ENCODE data around the gene RPS3. TPM values are rescaled to one million over a fixed set of nuclear protein-coding genes. Genes with fewer than 3 reads are reported as not detected.

Gene RPS3
- total RNA-seq, 2 experiments from 2014 or later = 4,753 to 4,828 TPM

GRCh38 chr11:75450236-75450635, 50.9 kb downstream of the RPS3 start:
- intact Hi-C loops (cut with DNase I, micrococcal nuclease) = no loop called here

GRCh38 chr11:75450826-75451821, 51.8 kb downstream of the RPS3 start:
- Histone ChIP-seq H3K4me1 (ENCODE audit: insufficient read depth, low read length) (no peaks in the 10 kb centered on the region), H3K36me3 (ENCODE audit: insufficient read depth, low read length) (peaks cover 9% of the 10 kb centered on the region), H3K4me3 (ENCODE audit: low read length) (no peak overlapping the region), H3K27ac (ENCODE audit: low read depth in 1 of 2, low read length in 2 of 2) (no peak overlapping the region), H3K27me3 (ENCODE audit: control insufficient read depth in 1 of 2, insufficient read depth in 2 of 2, low read length in 2 of 2) (no peaks in the 10 kb centered on the region), H3K9me3 (ENCODE audit: control insufficient read depth in 1 of 2, insufficient read depth in 1 of 2, low read length in 2 of 2) (peaks cover 0 to 7% of the 10 kb centered on the region in 2 experiments)
- ATAC-seq (ENCODE audit: poor library complexity) = peak; percentile 29
- peak; percentile 56 for TF ChIP-seq CTCF (IDR thresholded peaks at IDR 0.05)
- H3K4me1 Mint-ChIP-seq (ENCODE audit: low read depth) = no peaks in the 10 kb centered on the region
- H3K27ac Mint-ChIP-seq = no peak overlapping the region
- H3K36me3 Mint-ChIP-seq (ENCODE audit: low read depth) = peaks cover 13% of the 10 kb centered on the region
- CTCF ChIA-PET = interaction anchor here (0.6 to 1.2 kb wide), 2 partner anchors 81 to 124 kb away, joined by 4 to 5 read pairs; no protein-coding TSS in a partner anchor
- no peak overlapping the region for H3K4me3 Mint-ChIP-seq
- POLR2A ChIA-PET = no interaction called here
- DNase-seq = peak in 8 of 14 experiments; percentile 10 to 51 (median 25)
- no peaks in the 10 kb centered on the region for H3K27me3 Mint-ChIP-seq
- intact Hi-C loops (cut with DNase I, micrococcal nuclease) = no loop called here
- H3K9me3 Mint-ChIP-seq = no peaks in the 10 kb centered on the region

More at GRCh38 chr11:75450236-75450635, 50.9 kb downstream of the RPS3 start:
- Histone ChIP-seq H3K4me1 (ENCODE audit: insufficient read depth, low read length) (peaks cover 4% of the 10 kb centered on the region), H3K9me3 (ENCODE audit: control insufficient read depth in 1 of 2, insufficient read depth in 1 of 2, low read length in 2 of 2) (peaks cover 0 to 7% of the 10 kb centered on the region in 2 experiments), H3K27ac (ENCODE audit: low read depth in 1 of 2, low read length in 2 of 2) (no peak overlapping the region), H3K27me3 (ENCODE audit: control insufficient read depth in 1 of 2, insufficient read depth in 2 of 2, low read length in 2 of 2) (no peaks in the 10 kb centered on the region), H3K4me3 (ENCODE audit: low read length) (no peak overlapping the region), H3K36me3 (ENCODE audit: insufficient read depth, low read length) (peaks cover 9% of the 10 kb centered on the region)
- ChIA-PET CTCF (no interaction called here), POLR2A (no interaction called here)
- H3K27me3 Mint-ChIP-seq = no peaks in the 10 kb centered on the region
- ATAC-seq (ENCODE audit: poor library complexity) (no peak), DNase-seq (no peak)
- H3K4me3 Mint-ChIP-seq = no peak overlapping the region
- H3K36me3 Mint-ChIP-seq (ENCODE audit: low read depth) = peaks cover 8% of the 10 kb centered on the region
- H3K4me1 Mint-ChIP-seq (ENCODE audit: low read depth) = no peaks in the 10 kb centered on the region
- no peaks in the 10 kb centered on the region for H3K9me3 Mint-ChIP-seq
- no peak for TF ChIP-seq CTCF (IDR thresholded peaks at IDR 0.05)
- no peak overlapping the region for H3K27ac Mint-ChIP-seq

- H3K9me3 ChIP-seq (ENCODE audit: control insufficient read depth in 1 of 2, insufficient read depth in 1 of 2, low read length in 2 of 2) = peaks cover 0 to 7% of the 10 kb centered on the region in 2 experiments
- intact Hi-C loops (cut with DNase I, micrococcal nuclease) = no loop called here
- Mint-ChIP-seq H3K27ac (no peak overlapping the region), H3K36me3 (ENCODE audit: low read depth) (peaks cover 15% of the 10 kb centered on the region), H3K27me3 (no peaks in the 10 kb centered on the region), H3K4me3 (no peak overlapping the region), H3K4me1 (ENCODE audit: low read depth) (no peaks in the 10 kb centered on the region), H3K9me3 (no peaks in the 10 kb centered on the region)
- ChIA-PET POLR2A (no interaction called here), CTCF (interaction anchor here (1.4 kb wide), 1 partner anchor 72 kb away, joined by 3 read pairs; the partner anchor contains the start of gene GDPD5)
- no peak overlapping the region for H3K27ac ChIP-seq (ENCODE audit: low read depth in 1 of 2, low read length in 2 of 2)
- H3K4me1 ChIP-seq (ENCODE audit: insufficient read depth, low read length) = no peaks in the 10 kb centered on the region
- no peak overlapping the region for H3K4me3 ChIP-seq (ENCODE audit: low read length)
- H3K36me3 ChIP-seq (ENCODE audit: insufficient read depth, low read length) = peaks cover 14% of the 10 kb centered on the region
- no peak for TF ChIP-seq CTCF (IDR thresholded peaks at IDR 0.05)
- H3K27me3 ChIP-seq (ENCODE audit: control insufficient read depth in 1 of 2, insufficient read depth in 2 of 2, low read length in 2 of 2) = no peaks in the 10 kb centered on the region
- DNase-seq = no peak
- ATAC-seq (ENCODE audit: poor library complexity) = no peak
These were observed 54.8 kb downstream of the RPS3 start for GRCh38 chr11:75453916-75454655.
